ENCODE data around the gene PYCR2. TPM values are rescaled to one million over a fixed set of nuclear protein-coding genes. Genes with fewer than 3 reads are reported as not detected.

The PYCR2 gene
- total and polyA plus RNA-seq, 8 donors: 52.7 to 68.7 (median 57.1) TPM

DNA sequence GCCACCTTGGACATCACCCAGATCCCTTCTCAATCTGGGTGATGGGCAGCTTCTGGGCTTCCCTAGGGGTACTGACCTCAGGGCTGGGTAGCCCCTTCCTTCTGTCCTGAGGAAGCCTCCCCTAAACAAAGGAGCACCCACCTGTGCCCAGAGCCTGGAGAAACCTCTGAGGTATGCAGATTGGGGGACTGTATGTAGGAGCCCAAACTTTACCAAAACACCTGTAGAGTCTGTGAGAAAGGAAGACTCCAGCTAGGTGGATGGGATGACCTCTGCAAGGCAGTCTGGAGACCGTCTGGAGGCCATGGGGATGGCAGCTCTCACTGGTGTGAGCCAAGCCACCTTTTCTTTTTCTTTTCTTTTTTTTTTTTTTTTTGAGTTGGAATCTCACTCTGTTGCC is 30.7 kb upstream of the PYCR2 start:
- Histone ChIP-seq H3K4me1 (peaks cover 0 to 5% of the 10 kb centered on the region in 2 donors), H3K4me3 (no peak overlapping the region), H3K27ac (no peak overlapping the region), H3K9me3 (no peaks in the 10 kb centered on the region), H3K27me3 (peaks cover 0 to 4% of the 10 kb centered on the region in 2 donors), H3K36me3 (no peaks in the 10 kb centered on the region)
- TF ChIP-seq, protein P1, sequence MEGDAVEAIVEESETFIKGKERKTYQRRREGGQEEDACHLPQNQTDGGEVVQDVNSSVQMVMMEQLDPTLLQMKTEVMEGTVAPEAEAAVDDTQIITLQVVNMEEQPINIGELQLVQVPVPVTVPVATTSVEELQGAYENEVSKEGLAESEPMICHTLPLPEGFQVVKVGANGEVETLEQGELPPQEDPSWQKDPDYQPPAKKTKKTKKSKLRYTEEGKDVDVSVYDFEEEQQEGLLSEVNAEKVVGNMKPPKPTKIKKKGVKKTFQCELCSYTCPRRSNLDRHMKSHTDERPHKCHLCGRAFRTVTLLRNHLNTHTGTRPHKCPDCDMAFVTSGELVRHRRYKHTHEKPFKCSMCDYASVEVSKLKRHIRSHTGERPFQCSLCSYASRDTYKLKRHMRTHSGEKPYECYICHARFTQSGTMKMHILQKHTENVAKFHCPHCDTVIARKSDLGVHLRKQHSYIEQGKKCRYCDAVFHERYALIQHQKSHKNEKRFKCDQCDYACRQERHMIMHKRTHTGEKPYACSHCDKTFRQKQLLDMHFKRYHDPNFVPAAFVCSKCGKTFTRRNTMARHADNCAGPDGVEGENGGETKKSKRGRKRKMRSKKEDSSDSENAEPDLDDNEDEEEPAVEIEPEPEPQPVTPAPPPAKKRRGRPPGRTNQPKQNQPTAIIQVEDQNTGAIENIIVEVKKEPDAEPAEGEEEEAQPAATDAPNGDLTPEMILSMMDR (IDR thresholded peaks at IDR 0.05): no peak
- DNase-seq: no peak
- ATAC-seq: no peak
- intact Hi-C loops (cut with DNase I): no loop called here

DNA sequence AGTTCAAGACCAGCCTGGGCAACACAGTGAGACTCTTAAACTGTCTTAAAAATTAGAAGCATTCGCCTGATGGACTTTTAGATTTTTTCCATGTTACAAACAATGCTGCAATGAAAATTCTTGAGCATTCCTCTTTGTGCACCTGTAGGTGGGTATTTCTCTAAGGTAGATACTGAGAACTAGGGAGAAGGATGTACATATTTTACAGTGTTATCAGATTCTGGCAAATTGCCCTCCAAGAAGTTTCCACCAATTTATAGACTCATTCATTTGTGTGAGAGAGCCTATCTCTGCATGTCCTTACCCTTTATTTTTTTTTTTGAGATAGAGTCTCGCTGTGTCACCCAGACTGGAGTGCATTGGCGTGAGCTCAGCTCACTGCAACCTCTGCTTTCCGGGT is 29.3 kb upstream of the PYCR2 start:
- intact Hi-C loops (cut with DNase I): no loop called here
- TF ChIP-seq, protein P1 (IDR thresholded peaks at IDR 0.05): no peak
- DNase-seq (no peak), ATAC-seq (no peak)
- Histone ChIP-seq H3K4me3 (no peak overlapping the region), H3K27ac (no peak overlapping the region), H3K4me1 (peaks cover 0 to 5% of the 10 kb centered on the region in 2 donors), H3K9me3 (no peaks in the 10 kb centered on the region), H3K36me3 (no peaks in the 10 kb centered on the region), H3K27me3 (peaks cover 0 to 4% of the 10 kb centered on the region in 2 donors)

DNA sequence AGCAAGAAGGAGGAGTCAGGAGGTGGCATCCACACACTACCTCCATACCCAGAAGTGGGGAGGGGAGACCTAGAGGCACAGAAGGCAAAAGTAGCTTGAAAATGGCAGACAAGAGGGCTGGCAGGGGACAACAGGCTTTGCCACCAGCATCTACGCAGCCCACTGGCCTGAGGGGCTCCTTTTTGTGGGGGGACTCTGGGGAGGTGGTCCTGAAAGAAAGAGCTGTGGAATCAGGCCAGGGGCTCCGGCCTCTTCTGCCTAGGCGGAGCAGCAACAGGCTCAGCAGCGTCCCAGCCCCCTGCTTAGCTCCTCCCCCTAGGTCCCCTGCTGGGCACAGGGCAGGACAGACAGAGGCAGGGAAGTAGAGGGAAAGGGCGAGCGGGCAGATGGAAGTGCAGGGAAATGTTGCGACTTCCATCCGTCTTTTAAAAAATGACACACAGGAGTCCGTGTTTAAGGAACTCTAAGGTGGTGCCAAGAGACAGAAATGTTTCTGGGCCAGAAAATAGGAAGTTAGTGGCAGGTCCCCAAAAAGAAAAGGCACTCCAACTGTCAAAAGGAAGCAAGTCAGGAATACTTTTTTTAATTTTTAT is 27.0 kb upstream of the PYCR2 start:
- H3K9me3 ChIP-seq: no peaks in the 10 kb centered on the region
- TF ChIP-seq, protein P1 (IDR thresholded peaks at IDR 0.05): no peak
- peaks cover 0 to 4% of the 10 kb centered on the region in 2 donors for H3K27me3 ChIP-seq
- DNase-seq (no peak), ATAC-seq (peak; percentile 23)
- no peak overlapping the region for H3K4me3 ChIP-seq
- H3K27ac ChIP-seq: no peak overlapping the region
- H3K36me3 ChIP-seq: no peaks in the 10 kb centered on the region
- intact Hi-C loops (cut with DNase I): no loop called here
- peaks cover 0 to 5% of the 10 kb centered on the region in 2 donors for H3K4me1 ChIP-seq

DNA sequence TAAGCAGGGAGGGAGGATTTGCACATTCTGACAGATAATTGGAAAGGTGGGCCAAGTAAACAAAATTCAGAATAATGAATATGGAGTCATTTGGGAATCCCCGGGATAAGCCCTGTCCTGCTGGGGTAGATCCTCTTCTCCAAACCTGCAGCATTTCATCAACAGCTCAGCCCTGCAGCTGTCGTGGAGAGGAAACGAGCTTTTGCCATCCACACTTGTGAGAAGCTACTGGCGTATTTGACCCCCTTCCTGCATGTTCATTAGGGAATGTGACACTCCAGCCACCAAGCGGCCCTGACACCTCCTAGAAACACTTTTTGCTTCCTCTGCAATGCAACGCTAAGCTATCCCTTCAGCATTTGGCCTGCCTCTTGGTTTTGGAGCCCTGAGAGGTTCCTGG is 25.0 kb upstream of the PYCR2 start:
- H3K4me3 ChIP-seq: no peak overlapping the region
- H3K27ac ChIP-seq: no peak overlapping the region
- H3K4me1 ChIP-seq: peaks cover 0 to 5% of the 10 kb centered on the region in 2 donors
- TF ChIP-seq, protein P1 (IDR thresholded peaks at IDR 0.05): no peak
- intact Hi-C loops (cut with DNase I): no loop called here
- DNase-seq (no peak), ATAC-seq (no peak)
- no peaks in the 10 kb centered on the region for H3K9me3 ChIP-seq
- H3K27me3 ChIP-seq: peaks cover 0 to 4% of the 10 kb centered on the region in 2 donors
- no peaks in the 10 kb centered on the region for H3K36me3 ChIP-seq

DNA sequence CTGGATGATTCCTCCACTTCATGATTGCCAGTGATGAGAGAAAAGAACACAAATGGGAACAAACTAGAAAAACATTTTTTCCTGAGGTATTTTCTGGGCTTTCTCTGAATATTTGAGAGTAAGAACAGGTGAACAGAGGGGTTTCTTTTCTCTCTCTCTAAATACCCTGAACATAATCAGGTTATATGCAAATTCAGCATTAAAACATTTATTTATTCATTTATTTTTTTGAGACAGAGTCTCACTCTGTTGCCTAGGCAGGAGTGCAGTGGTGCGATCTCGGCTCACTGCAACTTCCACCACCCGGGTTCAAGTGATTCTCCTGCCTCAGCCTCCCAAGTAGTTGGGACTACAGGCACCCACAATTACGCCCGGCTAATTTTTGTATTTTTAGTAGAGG is 22.8 kb upstream of the PYCR2 start:
- TF ChIP-seq, protein P1 (IDR thresholded peaks at IDR 0.05): no peak
- no peak overlapping the region for H3K4me3 ChIP-seq
- intact Hi-C loops (cut with DNase I): no loop called here
- H3K27me3 ChIP-seq: peaks cover 0 to 4% of the 10 kb centered on the region in 2 donors
- no peaks in the 10 kb centered on the region for H3K9me3 ChIP-seq
- DNase-seq (no peak), ATAC-seq (no peak)
- H3K36me3 ChIP-seq: no peaks in the 10 kb centered on the region
- peaks cover 0 to 11% of the 10 kb centered on the region in 2 donors for H3K4me1 ChIP-seq
- H3K27ac ChIP-seq: no peak overlapping the region

All from left lung (tissue), 10 donors.